Nephron (organoid): ENCODE data around the gene MCF2L2.

Experiments used
- H3K27ac Mint-ChIP-seq, 3 experiments: 2 replicates each; pipeline ENCODE4 v1.8.0; 2020; ENCODE audit warnings: mixed read lengths in 3 of 3, mild to moderate bottlenecking in 2 of 3, moderate library complexity in 1 of 3
- H3K27me3 Mint-ChIP-seq: 2 replicates; pipeline ENCODE4 v1.8.0; 2021; ENCODE audit warnings: low read depth, mild to moderate bottlenecking, moderate library complexity, mixed read lengths
- H3K36me3 Mint-ChIP-seq: 2 replicates; pipeline ENCODE4 v1.8.0; 2020; ENCODE audit warnings: low read depth, mixed read lengths
- H3K4me1 Mint-ChIP-seq: 2 replicates; pipeline ENCODE4 v1.8.0; 2020; ENCODE audit warnings: mixed read lengths
- H3K4me3 Mint-ChIP-seq, 3 experiments: 2 replicates each; pipeline ENCODE4 v1.8.0; 2020; ENCODE audit warnings: mild to moderate bottlenecking in 3 of 3, mixed read lengths in 3 of 3, moderate library complexity in 2 of 3
- H3K9me3 Mint-ChIP-seq: 2 replicates; pipeline ENCODE4 v1.8.0; 2020; ENCODE audit warnings: mixed read lengths
- CTCF ChIP-seq, 3 experiments: fragments of 200-600 bp; sonication (generic); IDR thresholded peaks; one replicate each; pipeline ENCODE4 v1.5.0; 2021; ENCODE audit warnings: antibody characterized with exemption in 3 of 3; ENCODE audit not compliant: unreplicated experiment in 3 of 3

Gene MCF2L2

GRCh38 chr3:183455089-183455488 is 26.7 kb upstream of the MCF2L2 start:
- Mint-ChIP-seq H3K36me3 (peaks cover 45% of the 10 kb centered on the region), H3K27me3 (no peaks in the 10 kb centered on the region), H3K4me3 (peak overlapping the region in 1 of 3 experiments; percentile 2), H3K9me3 (peaks cover 1% of the 10 kb centered on the region), H3K27ac (peak overlapping the region; percentile 28 to 58 (median 38)), H3K4me1 (peaks cover 29% of the 10 kb centered on the region)
- TF ChIP-seq CTCF (IDR thresholded peaks at IDR 0.05; ENCODE audit: unreplicated experiment in 3 of 3) = no peak

GRCh38 chr3:183454064-183454463 is 25.6 kb upstream of the MCF2L2 start:
- peaks cover 39% of the 10 kb centered on the region for H3K4me1 Mint-ChIP-seq
- H3K27ac Mint-ChIP-seq = peak overlapping the region; percentile 48 to 64 (median 61)
- no peaks in the 10 kb centered on the region for H3K27me3 Mint-ChIP-seq
- peak overlapping the region in 1 of 3 experiments; percentile 13 for H3K4me3 Mint-ChIP-seq
- H3K36me3 Mint-ChIP-seq = peaks cover 45% of the 10 kb centered on the region
- H3K9me3 Mint-ChIP-seq = no peaks in the 10 kb centered on the region
- no peak for TF ChIP-seq CTCF (IDR thresholded peaks at IDR 0.05; ENCODE audit: unreplicated experiment in 3 of 3)

GRCh38 chr3:183449791-183450190 is 21.4 kb upstream of the MCF2L2 start:
- H3K4me3 Mint-ChIP-seq = peak overlapping the region; percentile 46 to 92 (median 87)
- peaks cover 40% of the 10 kb centered on the region for H3K4me1 Mint-ChIP-seq
- no peaks in the 10 kb centered on the region for H3K27me3 Mint-ChIP-seq
- H3K9me3 Mint-ChIP-seq = no peaks in the 10 kb centered on the region
- H3K36me3 Mint-ChIP-seq = peaks cover 24% of the 10 kb centered on the region
- TF ChIP-seq CTCF (IDR thresholded peaks at IDR 0.05; ENCODE audit: unreplicated experiment in 3 of 3) = no peak
- H3K27ac Mint-ChIP-seq = peak overlapping the region in 1 of 3 experiments; percentile 45

GRCh38 chr3:183449391-183449790 is 21.0 kb upstream of the MCF2L2 start:
- no peaks in the 10 kb centered on the region for H3K27me3 Mint-ChIP-seq
- H3K4me1 Mint-ChIP-seq = peaks cover 39% of the 10 kb centered on the region
- no peak overlapping the region for H3K27ac Mint-ChIP-seq
- peaks cover 22% of the 10 kb centered on the region for H3K36me3 Mint-ChIP-seq
- no peak for TF ChIP-seq CTCF (IDR thresholded peaks at IDR 0.05; ENCODE audit: unreplicated experiment in 3 of 3)
- H3K4me3 Mint-ChIP-seq = peak overlapping the region; percentile 87 to 95 (median 92)
- H3K9me3 Mint-ChIP-seq = peaks cover 4% of the 10 kb centered on the region

- peaks cover 15% of the 10 kb centered on the region for H3K36me3 Mint-ChIP-seq
Measured at GRCh38 chr3:183448369-183449128, 20.1 kb upstream of the MCF2L2 start.

More at GRCh38 chr3:183448369-183449128, 20.1 kb upstream of the MCF2L2 start:
- H3K27ac Mint-ChIP-seq = peak overlapping the region; percentile 53 to 98 (median 76)
- H3K9me3 Mint-ChIP-seq = peaks cover 7% of the 10 kb centered on the region
- H3K4me1 Mint-ChIP-seq = peaks cover 32% of the 10 kb centered on the region
- no peak for TF ChIP-seq CTCF (IDR thresholded peaks at IDR 0.05; ENCODE audit: unreplicated experiment in 3 of 3)
- H3K4me3 Mint-ChIP-seq = peak overlapping the region; percentile 87 to 95 (median 92)
- H3K27me3 Mint-ChIP-seq = peaks cover 3% of the 10 kb centered on the region
